Measurements from ENCODE around the gene AGPAT4. TPM values are rescaled to one million over a fixed set of nuclear protein-coding genes. Genes with fewer than 3 reads are reported as not detected.

The AGPAT4 gene
- total RNA-seq, 4 donors from 2014 or later = 1.0 to 17.4 (median 6.4) TPM

GRCh38 chr6:161254464-161255253, 19.2 kb downstream of the AGPAT4 start:
- intact Hi-C loops (cut with DNase I) = no loop called here
- TF ChIP-seq POLR2A (IDR thresholded peaks at IDR 0.05) (no peak), CTCF (IDR thresholded peaks at IDR 0.05) (no peak)
- H3K9me3 ChIP-seq = no peaks in the 10 kb centered on the region
- WGBS, 2 donors = 73 to 77% methylated on average over 15 to 17 of the region's 17 CpGs
- peaks cover 0 to 6% (median 0%) of the 10 kb centered on the region in 3 donors for H3K4me1 ChIP-seq
- no peak for DNase-seq
- H3K4me3 ChIP-seq = no peak overlapping the region
- H3K36me3 ChIP-seq = no peaks in the 10 kb centered on the region
- H3K27me3 ChIP-seq = no peaks in the 10 kb centered on the region
- no peak overlapping the region for H3K27ac ChIP-seq

GRCh38 chr6:161254126-161254463, 19.8 kb downstream of the AGPAT4 start:
- Histone ChIP-seq H3K4me1 (peaks cover 0 to 6% (median 0%) of the 10 kb centered on the region in 3 donors), H3K4me3 (no peak overlapping the region), H3K9me3 (no peaks in the 10 kb centered on the region), H3K36me3 (no peaks in the 10 kb centered on the region), H3K27me3 (no peaks in the 10 kb centered on the region), H3K27ac (no peak overlapping the region)
- TF ChIP-seq CTCF (IDR thresholded peaks at IDR 0.05) (no peak), POLR2A (IDR thresholded peaks at IDR 0.05) (no peak)
- intact Hi-C loops (cut with DNase I) = no loop called here
- DNase-seq = no peak

DNA sequence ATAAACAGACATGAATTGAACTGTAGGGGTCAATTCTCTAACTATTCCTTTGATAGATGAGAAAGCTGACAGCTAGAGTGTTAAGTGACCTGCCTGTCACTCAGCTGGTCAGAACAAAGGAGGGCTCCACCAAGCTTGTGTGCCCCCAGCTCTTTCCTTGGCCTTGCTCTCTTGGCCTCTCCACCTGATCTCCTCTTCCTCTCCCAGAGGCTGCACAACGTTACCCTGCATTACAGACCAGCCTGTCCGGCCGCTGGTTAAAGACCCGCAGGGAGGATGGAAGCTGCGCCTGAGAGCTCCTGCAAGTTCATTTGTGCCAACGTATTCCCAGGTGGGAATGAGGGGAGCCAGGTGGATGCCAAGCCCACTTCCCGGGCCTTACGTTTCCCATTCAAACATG, 22.5 kb downstream of the AGPAT4 start:
- Histone ChIP-seq H3K27me3 (no peaks in the 10 kb centered on the region), H3K4me1 (peaks cover 0 to 6% (median 0%) of the 10 kb centered on the region in 3 donors), H3K4me3 (no peak overlapping the region), H3K27ac (no peak overlapping the region), H3K36me3 (no peaks in the 10 kb centered on the region), H3K9me3 (no peaks in the 10 kb centered on the region)
- DNase-seq = no peak
- intact Hi-C loops (cut with DNase I) = no loop called here
- WGBS, 2 donors = 97 to 100% methylated on average over 1 to 8 of the region's 8 CpGs
- TF ChIP-seq POLR2A (IDR thresholded peaks at IDR 0.05) (no peak), CTCF (IDR thresholded peaks at IDR 0.05) (no peak)

DNA sequence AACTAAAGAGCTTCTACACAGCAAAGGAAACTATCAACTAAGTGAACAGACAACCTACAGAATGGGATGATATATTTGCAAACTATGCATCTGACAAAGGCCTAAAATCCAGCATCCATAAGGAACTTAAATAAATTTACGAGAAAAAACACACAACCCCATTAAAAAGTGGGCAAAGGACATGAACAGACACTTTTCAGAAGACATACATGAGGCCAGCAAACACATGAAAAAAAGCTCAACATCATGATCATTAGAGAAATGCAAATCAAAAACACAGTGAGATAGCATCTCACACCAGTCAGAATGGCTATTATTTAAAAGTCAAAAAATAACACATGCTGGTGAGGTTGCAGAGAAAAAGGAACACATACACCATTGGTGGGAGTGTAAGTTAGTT, 24.5 kb downstream of the AGPAT4 start:
- TF ChIP-seq CTCF (IDR thresholded peaks at IDR 0.05) (no peak), POLR2A (IDR thresholded peaks at IDR 0.05) (no peak)
- intact Hi-C loops (cut with DNase I) = no loop called here
- H3K36me3 ChIP-seq = no peaks in the 10 kb centered on the region
- 95 to 96% methylated on average over 1 of the region's 1 CpG for WGBS, 2 donors
- H3K9me3 ChIP-seq = no peaks in the 10 kb centered on the region
- H3K27ac ChIP-seq = no peak overlapping the region
- H3K4me3 ChIP-seq = no peak overlapping the region
- H3K27me3 ChIP-seq = no peaks in the 10 kb centered on the region
- no peak for DNase-seq
- peaks cover 0 to under 1% (median 0%) of the 10 kb centered on the region in 3 donors for H3K4me1 ChIP-seq

DNA sequence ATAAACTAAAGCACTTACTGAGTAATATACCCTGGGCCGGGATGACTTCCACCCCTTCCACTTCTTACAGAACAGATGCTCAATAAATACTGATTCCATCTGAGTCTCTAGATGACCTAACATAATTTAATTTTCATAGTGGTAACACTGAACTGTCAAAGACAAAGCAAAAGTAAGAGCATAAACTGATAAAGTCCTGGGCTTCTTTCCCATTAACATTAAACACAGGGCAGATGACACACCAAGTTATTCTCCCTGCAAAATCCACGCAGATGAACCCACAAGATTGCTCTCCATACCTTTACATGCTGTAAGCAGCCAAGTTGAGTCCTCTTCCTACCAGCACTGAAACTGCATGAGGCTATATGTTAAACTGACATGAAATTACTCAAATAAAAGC, 27.1 kb downstream of the AGPAT4 start:
- intact Hi-C loops (cut with DNase I) = no loop called here
- Histone ChIP-seq H3K4me1 (no peaks in the 10 kb centered on the region), H3K27me3 (no peaks in the 10 kb centered on the region), H3K27ac (no peak overlapping the region), H3K4me3 (no peak overlapping the region), H3K9me3 (no peaks in the 10 kb centered on the region), H3K36me3 (no peaks in the 10 kb centered on the region)
- TF ChIP-seq POLR2A (IDR thresholded peaks at IDR 0.05) = no peak
- no peak for TF ChIP-seq CTCF (IDR thresholded peaks at IDR 0.05)
- WGBS, 2 donors = 85 to 92% methylated on average over 2 of the region's 2 CpGs
- DNase-seq = no peak
